Stimulated activated CD8-positive, alpha-beta memory T cell treated with anti-CD3 and anti-CD28 coated beads, Interleukin-4, amount 100 ng/mL, for 48 hours (primary cell): ENCODE measurements around the gene LPAR3.

Source experiments
- DNase-seq: peaks from one replicate; pipeline ENCODE4 v3.0.0-alpha.2; 2020

The LPAR3 gene

DNA sequence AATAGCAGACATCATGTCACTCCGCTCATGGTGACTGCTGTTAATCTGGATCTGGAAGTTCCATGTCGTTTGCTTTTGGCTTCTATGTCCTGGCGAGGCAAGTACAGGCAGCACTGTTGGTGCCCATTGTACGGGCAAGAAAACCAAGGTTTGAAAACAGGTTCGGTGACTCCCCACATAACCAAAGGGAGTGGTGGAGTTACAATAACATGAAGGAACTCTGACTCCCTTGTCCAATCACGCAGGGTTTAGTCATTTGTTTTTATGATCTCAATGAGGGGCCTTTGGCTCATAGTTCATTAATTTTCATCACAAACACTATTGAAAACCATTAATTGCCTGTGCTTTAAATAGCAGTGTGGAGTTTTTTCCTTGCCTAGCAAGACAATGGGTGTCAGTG lies 119.8 kb downstream of the LPAR3 start:
- no peak for DNase-seq

GRCh38 chr1:84772428-84772943 lies 120.5 kb downstream of the LPAR3 start:
- peak; percentile 76 for DNase-seq

DNA sequence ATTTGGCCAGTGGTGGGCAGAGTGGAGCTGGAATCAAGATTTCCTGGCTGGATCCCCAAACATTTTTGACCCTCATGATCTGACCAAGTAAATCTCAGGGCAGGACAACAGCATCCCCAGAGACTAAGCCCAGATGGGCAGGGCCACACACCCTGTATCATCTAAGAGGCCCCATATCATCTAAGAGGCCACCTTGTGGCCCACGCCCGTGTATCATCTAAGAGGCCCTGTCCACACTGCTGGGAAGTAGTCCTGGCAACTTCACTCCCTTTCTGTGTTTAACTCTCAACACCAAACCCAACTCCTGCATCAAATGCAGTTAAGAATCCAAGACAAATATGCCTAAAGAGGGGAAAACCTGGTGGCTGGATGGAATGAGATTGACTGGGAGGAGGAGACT lies 121.1 kb downstream of the LPAR3 start:
- DNase-seq = no peak

GRCh38 chr1:84770481-84770880 lies 122.5 kb downstream of the LPAR3 start:
- no peak for DNase-seq

DNA sequence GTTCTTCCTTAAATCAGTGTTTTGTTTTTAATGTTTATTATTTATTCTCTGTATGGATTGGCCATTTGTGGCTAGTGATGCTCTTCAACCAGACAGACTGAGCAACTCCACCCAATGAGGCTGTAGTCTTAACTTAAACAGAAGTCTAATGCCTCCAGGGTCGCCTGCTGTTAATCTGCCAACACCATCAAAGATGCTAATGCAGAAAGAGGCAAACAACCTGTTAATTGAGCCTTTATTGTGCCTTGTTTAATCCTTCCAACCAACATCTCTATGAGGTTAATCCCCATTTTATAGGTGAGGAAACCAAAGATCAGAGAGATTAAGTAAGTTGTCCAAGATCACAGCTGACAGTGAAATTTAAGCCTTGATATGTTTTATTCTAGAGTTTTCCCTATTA lies 123.4 kb downstream of the LPAR3 start:
- no peak for DNase-seq

GRCh38 chr1:84768634-84769033 lies 124.4 kb downstream of the LPAR3 start:
- DNase-seq = no peak

DNA sequence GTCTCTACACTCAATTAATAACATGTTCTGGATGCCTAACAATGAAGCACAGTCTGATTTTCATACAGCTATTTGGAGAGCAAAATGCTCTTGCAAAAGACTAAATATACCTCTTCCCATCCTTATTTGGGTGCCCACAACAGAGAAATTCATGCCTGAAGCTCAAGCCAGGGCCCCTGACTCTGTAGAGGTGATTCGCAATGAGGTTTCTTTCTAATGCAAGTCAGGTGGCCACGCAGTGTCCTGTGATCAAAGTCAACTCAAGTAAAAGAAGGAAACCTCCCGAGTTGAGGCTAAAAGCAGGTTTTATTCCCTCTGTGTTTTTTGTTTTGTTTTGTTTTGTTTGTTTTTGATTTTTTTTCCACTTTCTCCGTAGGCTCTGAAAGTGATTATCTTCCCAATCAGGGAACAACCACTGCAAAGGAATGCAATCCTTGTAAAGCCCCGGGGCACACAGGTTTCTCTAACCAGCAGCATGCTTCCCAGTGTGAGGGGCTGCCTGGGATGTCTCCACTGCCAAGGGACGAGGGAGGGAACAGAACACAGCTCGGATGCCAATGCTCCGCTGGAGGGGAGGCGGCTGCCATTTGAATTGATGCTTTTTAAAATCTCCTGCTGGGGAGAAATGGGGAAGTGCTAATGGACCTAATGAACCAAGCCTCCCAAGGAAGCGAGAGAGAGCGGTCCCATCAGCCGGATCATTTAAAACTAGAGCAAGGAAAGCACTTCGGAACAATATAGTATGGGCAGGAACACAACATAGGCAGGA lies 128.9 kb downstream of the LPAR3 start:
- DNase-seq = no peak

DNA sequence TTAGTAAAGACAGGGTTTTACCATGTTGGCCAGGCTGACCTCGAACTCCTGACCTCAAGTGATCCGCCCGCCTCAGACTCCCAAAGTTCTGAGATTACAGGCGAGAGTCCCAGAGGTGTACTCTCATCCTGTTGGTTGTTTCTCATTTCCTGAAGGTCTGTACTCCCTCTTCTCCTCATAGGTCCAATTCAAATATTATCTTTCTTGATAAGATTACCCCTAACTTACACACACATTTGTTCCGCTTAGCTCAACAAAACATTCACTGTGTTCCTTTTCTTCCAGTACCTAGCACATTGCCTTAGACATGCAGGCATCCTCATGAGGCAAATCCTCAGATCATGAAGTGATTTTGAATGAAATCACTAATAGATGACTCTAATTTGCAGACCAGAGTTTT lies 130.3 kb downstream of the LPAR3 start:
- no peak for DNase-seq
